GM19193 (cell line): Measurements from ENCODE around the gene TPD52L2.

Source experiments
- POLR2A ChIP-seq: IDR thresholded peaks from 4 replicates; pipeline ENCODE4 v1.6.1; 2011; ENCODE audit not compliant: insufficient read depth, insufficient read length; ENCODE audit errors: extremely low read depth

Gene TPD52L2

GRCh38 chr20:63830841-63831588 is 34.1 kb upstream of the TPD52L2 start, which contains the start of gene ZBTB46:
TSS of gene ZBTB46 (minus strand) at chr20:63831264. CDS start at chr20:63790757, 40,507 bp downstream.
- TF ChIP-seq POLR2A, result no peak

GRCh38 chr20:63831646-63831992 is 33.5 kb upstream of the TPD52L2 start:
- TF ChIP-seq POLR2A, result no peak

DNA sequence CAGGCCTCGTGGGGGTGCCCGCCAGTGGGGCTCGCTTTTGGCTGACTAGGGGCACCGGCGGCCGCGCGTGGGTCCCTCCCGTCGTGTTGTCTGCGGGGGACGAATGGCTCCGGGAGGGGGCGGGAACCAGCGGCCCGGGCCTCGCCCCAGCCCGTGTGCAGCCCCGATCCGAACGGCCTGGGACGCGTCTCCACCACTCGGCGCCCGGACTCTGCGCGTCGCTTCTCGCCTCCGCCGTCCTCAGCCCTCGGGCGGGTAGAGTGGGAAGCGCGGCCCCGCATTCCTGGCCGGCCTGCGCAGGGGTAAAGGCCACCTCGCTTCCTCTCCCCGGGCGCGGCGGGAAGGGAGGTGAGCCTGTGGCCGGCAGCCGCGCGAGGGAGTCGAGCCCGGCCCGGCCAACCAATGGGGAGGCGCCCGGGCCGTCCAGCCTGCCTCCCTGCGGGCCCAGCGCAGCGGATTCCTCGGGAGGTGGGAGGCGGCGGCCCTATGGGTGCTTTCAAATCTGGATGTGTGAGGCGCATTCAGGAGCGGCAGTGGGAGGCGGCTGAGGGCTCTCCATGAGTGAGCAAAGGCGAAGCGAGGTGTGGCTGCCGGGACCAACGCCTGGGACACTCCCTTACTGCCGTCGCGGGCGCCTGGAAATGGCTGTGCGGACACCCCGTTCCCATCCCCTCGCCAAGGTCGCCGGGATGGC is 32.9 kb upstream of the TPD52L2 start:
- no peak for TF ChIP-seq POLR2A

DNA sequence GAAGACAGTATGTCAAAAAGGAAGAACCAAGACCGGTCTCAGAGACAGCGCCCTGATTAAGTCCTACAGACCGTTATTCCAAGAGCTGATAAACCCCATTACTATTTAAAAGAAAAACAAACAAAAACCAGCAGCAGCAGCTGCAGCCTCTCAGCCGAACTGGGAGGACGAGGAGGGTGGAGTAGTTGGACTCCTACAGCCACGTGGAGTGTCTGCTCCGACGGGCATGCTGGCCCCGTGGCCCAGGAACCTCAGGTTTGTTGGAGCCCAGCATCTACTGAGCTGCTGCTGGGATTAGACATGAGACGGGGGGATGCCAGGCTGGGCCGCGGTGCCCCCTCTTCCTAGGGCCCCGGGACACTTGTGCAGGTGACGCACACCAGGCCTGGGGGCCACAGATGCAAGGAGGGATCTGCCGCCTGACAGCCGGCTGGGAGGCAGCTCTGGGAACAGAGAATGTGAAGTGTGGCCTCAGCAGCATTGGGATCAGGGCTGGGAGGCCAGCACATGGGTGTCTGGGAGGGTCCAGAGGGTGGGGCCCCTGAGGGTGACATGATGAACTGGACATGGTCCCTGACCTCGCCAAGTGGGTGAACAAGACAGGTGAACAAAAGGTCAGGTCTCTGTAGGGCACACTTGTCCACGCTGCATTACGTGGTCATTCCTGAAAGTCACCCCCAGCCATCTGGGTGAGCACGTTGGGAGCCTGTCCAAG is 31.1 kb upstream of the TPD52L2 start:
- no peak for TF ChIP-seq POLR2A

- TF ChIP-seq POLR2A, result no peak
These were observed 30.6 kb upstream of the TPD52L2 start for GRCh38 chr20:63834491-63834880.

DNA sequence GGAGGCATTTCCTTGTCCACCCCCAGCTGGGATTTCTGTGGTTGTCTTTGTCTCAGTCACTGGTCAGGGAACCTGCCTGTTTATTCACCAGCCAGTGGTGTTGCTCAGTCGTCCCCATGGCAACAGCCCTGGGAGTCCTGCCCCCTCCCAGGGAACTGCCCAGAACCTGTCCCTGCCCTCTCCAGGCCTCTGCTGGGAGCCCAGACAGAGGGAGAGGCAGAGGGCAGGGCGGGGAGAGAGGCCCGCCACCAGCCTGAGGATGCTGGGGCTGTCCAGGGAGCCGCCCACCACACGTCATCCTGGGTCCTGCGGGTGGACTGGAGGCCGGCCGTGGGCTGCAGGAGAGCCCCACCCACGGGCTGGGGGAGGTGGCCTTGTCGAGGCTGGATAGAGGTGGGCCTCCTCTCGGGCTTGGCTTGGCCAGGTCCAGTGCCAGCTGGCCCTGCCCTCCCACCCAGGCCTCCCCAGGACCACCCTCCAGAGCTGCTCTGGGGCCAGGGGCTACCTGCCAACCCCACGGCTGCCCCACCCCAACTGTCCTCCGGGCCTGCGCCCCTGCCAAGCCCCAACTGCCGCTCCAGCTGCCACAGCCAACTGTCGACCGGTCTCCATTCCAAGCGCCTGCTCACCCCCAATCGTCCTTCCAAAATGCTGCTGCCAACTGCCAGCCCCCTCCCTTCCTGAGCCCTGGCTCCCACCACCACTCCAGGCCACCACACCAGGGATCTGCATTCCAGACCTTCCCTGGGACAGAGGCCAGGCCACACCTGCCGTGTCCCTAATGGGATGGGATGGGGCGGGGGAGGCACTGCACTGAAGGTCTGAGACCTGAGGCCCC is 29.8 kb upstream of the TPD52L2 start:
- no peak for TF ChIP-seq POLR2A

GRCh38 chr20:63836458-63837344 is 28.4 kb upstream of the TPD52L2 start:
- no peak for TF ChIP-seq POLR2A

- TF ChIP-seq POLR2A, result no peak
These were observed 27.6 kb upstream of the TPD52L2 start for GRCh38 chr20:63837479-63837878.

DNA sequence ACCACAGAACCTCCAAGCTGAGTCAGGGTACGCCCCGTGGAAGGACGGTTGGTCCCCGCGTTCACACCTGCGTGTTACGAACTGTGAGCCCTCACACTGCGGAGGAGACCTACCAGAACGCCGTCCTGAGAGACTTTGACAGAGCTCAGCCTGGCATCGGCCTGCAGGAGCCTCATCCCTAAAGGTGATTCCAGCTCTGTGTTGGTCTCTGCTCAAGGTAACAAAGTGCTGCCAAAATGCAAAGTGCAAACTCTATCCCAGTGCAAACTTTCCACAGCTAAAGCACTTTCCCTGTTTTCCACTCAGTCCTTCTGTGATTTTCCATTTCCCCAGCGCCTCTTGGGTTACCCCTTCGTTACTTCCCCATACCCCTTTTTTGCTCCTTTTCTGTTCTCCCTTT is 25.4 kb upstream of the TPD52L2 start:
- no peak for TF ChIP-seq POLR2A

DNA sequence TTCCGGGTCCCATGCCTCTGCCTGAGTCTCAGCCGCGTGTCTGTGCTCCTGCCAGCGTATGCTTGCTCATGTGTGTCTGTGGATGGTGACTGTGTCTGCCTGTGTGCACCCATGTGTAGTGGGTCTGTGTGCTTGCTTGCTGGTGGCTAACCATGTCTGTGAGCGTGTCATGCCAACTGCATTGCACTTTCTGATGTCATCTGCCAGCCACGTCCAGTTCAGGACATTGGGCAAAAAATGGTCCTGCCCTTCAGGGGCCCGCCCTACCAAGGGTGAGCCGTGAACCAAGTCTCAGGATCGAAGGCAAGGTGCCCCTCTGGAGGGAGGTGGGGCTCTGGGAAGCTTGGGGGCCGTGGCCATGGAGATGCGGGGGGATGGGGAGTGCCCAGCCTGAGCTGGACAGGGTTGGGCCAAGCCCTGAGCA is 24.7 kb upstream of the TPD52L2 start:
- no peak for TF ChIP-seq POLR2A

GRCh38 chr20:63842258-63842657 is 22.8 kb upstream of the TPD52L2 start:
- no peak for TF ChIP-seq POLR2A

DNA sequence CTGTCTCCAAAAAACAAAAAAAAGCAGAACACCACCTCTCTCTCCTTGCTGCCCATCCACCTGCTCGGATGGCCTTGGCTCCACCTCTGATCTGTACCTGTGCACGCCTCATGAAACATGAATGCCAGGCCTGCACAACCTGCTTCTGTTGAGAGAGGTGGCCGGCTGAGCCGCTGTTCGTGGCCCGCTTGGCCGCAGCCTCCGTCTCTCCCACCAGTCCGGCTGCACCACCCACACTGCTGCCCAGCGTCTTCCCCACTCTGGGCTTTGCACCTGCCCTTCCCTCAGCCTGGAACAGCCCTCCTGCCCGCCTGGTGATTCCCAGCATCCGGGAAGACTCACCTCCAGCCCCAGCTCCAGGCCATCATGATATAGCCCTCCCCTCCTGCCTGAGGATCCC is 21.8 kb upstream of the TPD52L2 start:
- TF ChIP-seq POLR2A, result no peak

DNA sequence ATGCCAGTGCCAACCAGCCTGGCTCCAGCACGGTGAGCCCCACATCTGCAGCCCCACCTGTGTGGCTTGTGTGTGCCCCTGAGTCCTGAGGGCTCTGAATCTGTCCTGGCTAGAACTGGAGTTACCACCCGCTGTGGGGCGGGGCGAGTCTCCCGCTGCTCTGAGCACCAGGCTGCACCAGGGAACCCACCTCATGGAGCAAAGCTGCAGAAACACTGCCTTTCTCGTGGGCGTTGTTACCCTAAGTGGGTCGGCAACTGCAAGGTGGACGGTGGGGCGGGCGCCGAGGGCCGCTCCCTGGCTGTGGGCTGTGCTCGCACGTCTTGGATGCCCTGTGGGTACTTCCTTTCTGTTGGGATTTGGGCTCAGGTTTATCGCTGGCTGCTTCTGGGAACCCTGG is 21.3 kb upstream of the TPD52L2 start:
- TF ChIP-seq POLR2A, result no peak

- no peak for TF ChIP-seq POLR2A
These were observed 20.5 kb upstream of the TPD52L2 start for GRCh38 chr20:63844511-63844991.
